Pons (tissue), 1 donor: ENCODE measurements around the gene SPRR2B.
"Not testable (repeated sequence)": the region's sequence is repeated elsewhere in the genome, so short reads cannot be mapped to it uniquely, and the experiment has no call there.

ENCODE experiments used
- DNase-seq: peaks from one replicate; pipeline ENCODE4 v3.0.0-alpha.2; 2016; ENCODE audit warnings: low spot score

Gene SPRR2B

GRCh38 chr1:153071511-153071910 lies at the start of gene SPRR2B:
Gene SPRR2B (minus strand): TSS chr1:153071611. CDS start chr1:153070839, 772 bp downstream.
- DNase-seq = no peak

- no peak for DNase-seq
Observed at GRCh38 chr1:153120945-153121344, 49.5 kb upstream of the SPRR2B start.

- no peak for DNase-seq
Observed at GRCh38 chr1:153119491-153119971, 48.1 kb upstream of the SPRR2B start.

- DNase-seq = not testable (repeated sequence)
Observed at GRCh38 chr1:153115264-153115663, 43.9 kb upstream of the SPRR2B start.

DNA sequence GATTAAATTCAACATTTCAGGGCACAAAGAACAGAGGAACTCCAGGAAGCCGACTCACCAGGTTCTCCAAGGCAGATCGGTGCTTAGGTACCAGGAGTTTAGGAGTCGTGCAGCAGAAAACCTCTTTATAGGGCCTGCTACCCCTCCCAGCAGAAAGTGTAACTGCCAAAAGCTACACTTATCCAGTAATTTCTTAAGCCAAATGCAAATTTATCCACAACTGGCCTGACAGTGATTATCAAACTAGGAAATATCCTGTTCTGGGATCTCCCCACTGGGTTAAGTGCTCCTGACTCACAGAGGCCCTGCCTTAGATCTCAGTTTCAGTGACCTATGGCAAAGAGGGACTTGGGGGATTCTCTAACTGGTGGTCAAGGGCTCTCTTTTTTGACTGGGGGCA lies 42.0 kb upstream of the SPRR2B start, which contains the start of gene SPRR2F:
Gene SPRR2F (minus strand): TSS at position 101 of the 400 bp plus-strand sequence. CDS start 783 bp downstream, outside the sequence.
- DNase-seq = no peak

DNA sequence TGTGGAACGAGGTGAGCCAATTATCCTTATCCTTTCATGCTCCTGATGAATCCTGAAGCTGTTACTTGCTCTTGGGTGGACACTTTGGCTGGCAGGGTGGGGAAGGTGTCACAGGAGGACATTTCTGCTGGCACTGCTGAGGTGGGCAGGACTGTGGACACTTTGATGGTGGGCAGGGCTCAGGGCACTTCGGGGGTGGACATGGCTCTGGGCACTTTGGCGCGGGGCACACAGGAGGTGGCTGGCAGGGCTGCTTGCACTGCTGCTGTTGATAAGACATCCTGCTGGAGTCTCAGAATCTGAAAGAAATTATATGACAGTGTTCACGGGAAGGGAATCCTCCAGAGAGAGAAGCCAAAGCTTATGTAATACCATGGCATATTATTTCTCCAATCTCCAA lies 41.0 kb upstream of the SPRR2B start:
- not testable (repeated sequence) for DNase-seq

DNA sequence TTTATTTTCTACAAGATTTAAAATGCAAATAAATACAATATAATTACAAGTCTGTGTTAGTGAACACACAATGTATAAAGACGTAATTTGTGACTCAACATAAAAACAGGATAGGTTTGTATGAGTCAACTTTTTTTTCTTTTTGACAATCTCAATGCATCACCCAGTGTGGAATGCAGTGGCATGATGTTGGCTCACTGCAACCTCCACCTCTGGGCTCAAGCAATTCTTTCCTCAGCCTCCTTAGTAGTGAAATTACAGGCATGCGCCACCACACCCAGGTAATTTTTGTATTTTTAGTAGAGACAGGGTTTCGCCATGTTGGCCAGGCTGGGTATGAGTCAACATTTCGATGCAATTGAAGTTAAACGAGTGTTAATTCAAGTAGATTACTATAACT lies 28.8 kb upstream of the SPRR2B start:
- no peak for DNase-seq

- no peak for DNase-seq
Observed at GRCh38 chr1:153099461-153100045, 28.1 kb upstream of the SPRR2B start.

DNA sequence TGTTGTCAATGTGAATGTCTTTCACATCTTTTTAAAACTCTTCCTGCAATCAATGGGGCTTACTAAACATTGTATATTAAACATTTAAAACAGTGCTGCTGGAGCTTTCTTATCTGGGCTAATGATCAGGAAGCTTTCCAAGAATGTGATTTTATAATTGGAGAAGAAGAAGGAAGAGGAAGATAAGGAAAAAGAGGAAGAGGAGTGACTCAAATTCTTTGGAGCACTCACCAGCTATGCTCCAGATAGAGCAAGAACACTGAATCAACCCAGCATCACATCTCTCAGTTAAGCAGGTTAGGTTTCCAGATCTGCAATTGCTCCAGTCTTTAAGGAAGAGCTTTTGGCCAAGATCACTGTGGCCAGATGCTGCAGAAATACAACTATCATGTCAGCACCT lies 24.4 kb upstream of the SPRR2B start:
- DNase-seq = no peak

- no peak for DNase-seq
Observed at GRCh38 chr1:153094426-153094825, 23.0 kb upstream of the SPRR2B start, which contains the start of gene SPRR2E. Gene SPRR2E (minus strand): TSS chr1:153094526. CDS start chr1:153093751, 775 bp downstream.

DNA sequence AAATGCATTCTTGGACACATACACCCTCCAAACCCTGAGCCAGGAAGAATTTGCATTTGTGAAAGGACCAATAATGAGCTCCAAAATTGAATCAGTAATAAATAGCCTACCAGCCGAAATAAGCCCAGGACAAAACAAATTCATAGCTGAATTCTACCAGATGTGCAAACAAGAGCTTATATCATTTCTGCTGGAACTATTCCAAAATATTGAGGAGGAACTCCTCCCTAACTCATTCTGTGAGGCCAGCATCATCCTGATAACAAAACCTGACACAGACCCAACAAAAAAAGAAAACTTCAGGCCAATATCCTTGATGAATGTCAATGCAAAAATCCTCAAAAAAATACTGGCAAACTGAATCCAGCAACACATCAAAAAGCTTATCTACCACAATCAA lies 16.2 kb upstream of the SPRR2B start:
- no peak for DNase-seq

- no peak for DNase-seq
Observed at GRCh38 chr1:153081736-153082135, 10.3 kb upstream of the SPRR2B start.

- no peak for DNase-seq
Observed at GRCh38 chr1:153072806-153073726, 1.7 kb upstream of the SPRR2B start.

DNA sequence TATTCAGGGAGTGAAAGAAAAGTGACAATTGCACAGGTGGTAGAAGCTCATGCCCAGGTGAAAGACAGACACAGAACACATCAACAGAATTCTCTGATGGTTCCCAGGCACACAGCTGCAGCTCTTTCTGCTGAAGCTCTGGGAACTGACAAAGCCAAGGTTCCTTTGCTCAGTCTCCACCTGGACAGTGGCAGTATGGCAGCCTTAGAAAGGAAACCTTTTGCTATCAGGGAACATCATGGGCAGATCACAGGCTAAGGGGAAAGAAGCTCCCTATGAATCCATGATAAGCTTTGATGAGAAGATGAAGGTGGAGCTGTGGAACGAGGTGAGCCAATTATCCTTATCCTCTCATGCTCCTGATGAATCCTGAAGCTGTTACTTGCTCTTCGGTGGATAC lies 1.2 kb downstream of the SPRR2B start:
- no peak for DNase-seq

DNA sequence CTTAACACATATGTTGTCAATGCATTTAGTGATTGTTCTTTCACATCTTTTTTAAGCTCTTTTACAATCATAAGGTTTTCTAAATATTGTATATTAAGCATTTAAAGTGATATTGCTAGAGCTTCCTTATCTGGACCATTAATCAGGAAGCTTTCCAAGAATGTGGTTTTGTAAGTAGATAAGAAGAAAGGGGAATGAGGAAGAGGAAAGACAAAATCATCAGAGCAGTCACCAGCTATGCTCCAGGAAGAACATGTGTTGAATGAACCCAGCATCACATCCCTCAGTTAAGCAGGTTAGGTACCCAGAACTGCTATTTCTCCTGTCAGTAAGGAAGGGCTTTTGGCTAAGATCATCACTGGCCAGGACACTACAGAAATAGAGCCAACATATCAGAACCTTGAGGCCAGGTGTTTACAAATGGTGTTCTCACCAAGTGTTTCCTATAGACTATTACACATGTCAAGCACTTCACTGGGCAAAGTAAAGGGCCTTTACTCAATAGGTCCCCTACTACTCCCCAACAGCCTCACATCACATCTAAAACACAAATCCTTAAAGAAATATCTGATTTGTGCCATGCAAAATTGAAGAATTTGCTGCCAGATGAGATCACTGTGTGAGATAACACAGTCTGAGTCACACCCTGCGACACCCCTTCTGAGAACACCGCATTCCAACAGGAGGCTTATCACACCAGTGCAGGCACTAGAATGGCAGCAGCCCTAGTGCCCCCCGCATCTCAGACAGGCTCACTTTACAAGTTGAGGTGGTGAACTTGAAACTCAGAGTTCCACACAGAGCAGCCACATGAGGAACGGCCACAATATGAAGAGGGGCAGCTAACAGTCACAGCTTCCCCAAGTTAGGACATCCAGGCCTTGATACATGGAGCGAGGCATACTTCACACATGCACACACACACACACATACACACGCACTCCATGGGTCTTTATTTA lies 12.3 kb downstream of the SPRR2B start:
- no peak for DNase-seq

DNA sequence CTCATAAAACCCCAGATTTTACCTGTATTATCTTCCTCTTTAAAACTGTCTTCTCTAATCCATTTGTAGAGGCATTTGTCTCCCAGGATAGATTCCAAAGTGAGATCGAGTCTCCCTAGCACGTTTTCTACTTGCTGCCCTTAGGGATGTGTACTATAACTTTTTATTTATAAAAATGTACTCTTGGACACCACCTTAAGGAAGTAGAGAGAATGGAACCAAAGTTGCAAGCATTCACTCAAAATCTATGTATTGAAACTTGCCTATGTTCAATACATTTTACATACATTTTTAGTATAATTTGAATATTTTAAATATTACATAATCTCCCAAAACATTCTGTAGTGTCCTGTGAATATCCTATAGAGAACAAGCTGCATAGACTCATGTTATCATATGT lies 13.3 kb downstream of the SPRR2B start:
- no peak for DNase-seq

DNA sequence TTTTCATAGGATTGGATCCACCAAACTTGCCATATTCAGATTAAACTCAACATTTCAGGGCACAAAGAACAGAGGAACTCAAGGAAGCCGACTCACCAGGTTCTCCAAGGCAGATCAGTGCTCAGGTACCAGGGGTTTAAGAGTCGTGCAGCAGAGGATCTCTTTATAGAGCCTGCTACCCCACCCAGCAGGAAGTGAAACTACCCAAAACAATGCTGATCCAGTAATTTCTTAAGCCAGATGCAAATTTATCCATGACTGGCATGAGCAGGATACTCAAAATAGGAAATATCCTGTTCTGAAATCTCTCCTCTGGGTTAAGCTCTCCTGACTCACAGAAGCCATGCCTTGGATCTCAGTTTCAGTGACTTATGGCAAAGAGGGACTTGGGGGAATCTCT lies 14.0 kb downstream of the SPRR2B start, which contains the start of gene SPRR2A:
Gene SPRR2A (minus strand): TSS at position 138 of the 400 bp plus-strand sequence. CDS start 777 bp downstream, outside the sequence.
- DNase-seq = no peak

- DNase-seq = not testable (repeated sequence)
Observed at GRCh38 chr1:153056111-153056510, 15.3 kb downstream of the SPRR2B start.

GRCh38 chr1:153049211-153049610 lies 22.2 kb downstream of the SPRR2B start:
- DNase-seq = no peak

DNA sequence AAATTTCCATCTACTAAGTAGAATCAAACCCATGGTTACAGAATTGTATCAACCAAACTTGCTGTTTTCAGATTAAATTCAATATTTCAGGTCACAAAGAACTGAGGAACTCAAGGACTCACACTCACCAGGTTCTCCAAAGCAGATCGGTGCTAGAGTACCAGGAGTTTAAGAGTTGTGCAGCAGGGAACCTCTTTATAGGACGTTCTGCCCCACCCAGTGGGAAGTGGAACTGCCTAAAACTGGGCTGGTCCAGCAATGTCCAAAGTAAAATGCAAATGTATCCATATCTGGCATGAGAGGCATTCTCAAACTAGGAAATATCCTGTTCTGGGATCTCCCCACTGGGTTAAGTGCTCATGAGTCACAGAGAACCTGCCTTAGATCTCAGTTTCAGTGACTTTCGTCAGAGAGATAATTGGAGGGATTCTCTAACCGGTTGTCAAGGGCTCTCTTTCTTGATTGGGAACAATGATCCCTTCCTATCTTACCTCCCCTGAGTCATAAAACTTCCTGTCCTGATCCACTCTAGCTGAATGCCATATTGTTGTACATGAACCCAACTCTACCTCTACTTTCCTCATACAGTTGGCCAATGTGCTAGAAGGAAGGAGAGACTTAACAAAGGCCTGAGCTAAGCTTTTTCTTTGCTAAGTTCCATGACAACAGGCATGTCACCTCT lies 30.3 kb downstream of the SPRR2B start, which contains the start of gene SPRR2D:
Gene SPRR2D (minus strand): TSS at position 171 of the 682 bp plus-strand sequence. CDS start 774 bp downstream, outside the sequence.
- no peak for DNase-seq

GRCh38 chr1:153035211-153035610 lies 36.2 kb downstream of the SPRR2B start:
- DNase-seq = no peak
